ENCODE data around the gene CTNNA3.

CTNNA3 gene

GRCh38 chr10:66747451-66747850 is 948.5 kb downstream of the CTNNA3 start:
- H3K36me3 ChIP-seq (ENCODE audit: control insufficient read depth, low read depth, low read length): no peaks in the 10 kb centered on the region
- H3K9ac ChIP-seq (ENCODE audit: low read length): no peak overlapping the region
- H3K27ac ChIP-seq (ENCODE audit: low read length): no peak overlapping the region
- H3K27me3 ChIP-seq (ENCODE audit: control insufficient read depth, insufficient read depth, low read length): no peaks in the 10 kb centered on the region
- H3K4me1 ChIP-seq (ENCODE audit: control insufficient read depth, low read depth, low read length): no peaks in the 10 kb centered on the region
- no peak overlapping the region for H3K4me3 ChIP-seq (ENCODE audit: low read length)
- no peaks in the 10 kb centered on the region for H3K9me3 ChIP-seq (ENCODE audit: control insufficient read depth, low read depth, low read length)

GRCh38 chr10:66746711-66747110 is 949.3 kb downstream of the CTNNA3 start:
- Histone ChIP-seq H3K27me3 (ENCODE audit: control insufficient read depth, insufficient read depth, low read length) (no peaks in the 10 kb centered on the region), H3K9ac (ENCODE audit: low read length) (no peak overlapping the region), H3K36me3 (ENCODE audit: control insufficient read depth, low read depth, low read length) (no peaks in the 10 kb centered on the region), H3K4me3 (ENCODE audit: low read length) (no peak overlapping the region), H3K9me3 (ENCODE audit: control insufficient read depth, low read depth, low read length) (no peaks in the 10 kb centered on the region), H3K4me1 (ENCODE audit: control insufficient read depth, low read depth, low read length) (no peaks in the 10 kb centered on the region), H3K27ac (ENCODE audit: low read length) (no peak overlapping the region)

GRCh38 chr10:66746246-66746645 is 949.7 kb downstream of the CTNNA3 start:
- Histone ChIP-seq H3K27ac (ENCODE audit: low read length) (no peak overlapping the region), H3K4me3 (ENCODE audit: low read length) (no peak overlapping the region), H3K4me1 (ENCODE audit: control insufficient read depth, low read depth, low read length) (no peaks in the 10 kb centered on the region), H3K36me3 (ENCODE audit: control insufficient read depth, low read depth, low read length) (no peaks in the 10 kb centered on the region), H3K9ac (ENCODE audit: low read length) (no peak overlapping the region), H3K27me3 (ENCODE audit: control insufficient read depth, insufficient read depth, low read length) (no peaks in the 10 kb centered on the region), H3K9me3 (ENCODE audit: control insufficient read depth, low read depth, low read length) (no peaks in the 10 kb centered on the region)

GRCh38 chr10:66744915-66745314 is 951.1 kb downstream of the CTNNA3 start:
- H3K9ac ChIP-seq (ENCODE audit: low read length): no peak overlapping the region
- no peaks in the 10 kb centered on the region for H3K27me3 ChIP-seq (ENCODE audit: control insufficient read depth, insufficient read depth, low read length)
- no peak overlapping the region for H3K27ac ChIP-seq (ENCODE audit: low read length)
- H3K9me3 ChIP-seq (ENCODE audit: control insufficient read depth, low read depth, low read length): no peaks in the 10 kb centered on the region
- no peaks in the 10 kb centered on the region for H3K36me3 ChIP-seq (ENCODE audit: control insufficient read depth, low read depth, low read length)
- H3K4me3 ChIP-seq (ENCODE audit: low read length): no peak overlapping the region
- H3K4me1 ChIP-seq (ENCODE audit: control insufficient read depth, low read depth, low read length): no peaks in the 10 kb centered on the region

- Histone ChIP-seq H3K9me3 (ENCODE audit: control insufficient read depth, low read depth, low read length) (no peaks in the 10 kb centered on the region), H3K36me3 (ENCODE audit: control insufficient read depth, low read depth, low read length) (no peaks in the 10 kb centered on the region), H3K4me3 (ENCODE audit: low read length) (no peak overlapping the region), H3K27me3 (ENCODE audit: control insufficient read depth, insufficient read depth, low read length) (no peaks in the 10 kb centered on the region), H3K27ac (ENCODE audit: low read length) (no peak overlapping the region), H3K4me1 (ENCODE audit: control insufficient read depth, low read depth, low read length) (no peaks in the 10 kb centered on the region), H3K9ac (ENCODE audit: low read length) (no peak overlapping the region)
Observed at GRCh38 chr10:66737241-66737640, 958.8 kb downstream of the CTNNA3 start.

GRCh38 chr10:66723608-66724400 is 972.2 kb downstream of the CTNNA3 start:
- Histone ChIP-seq H3K9ac (ENCODE audit: low read length) (no peak overlapping the region), H3K36me3 (ENCODE audit: control insufficient read depth, low read depth, low read length) (no peaks in the 10 kb centered on the region), H3K9me3 (ENCODE audit: control insufficient read depth, low read depth, low read length) (no peaks in the 10 kb centered on the region), H3K4me3 (ENCODE audit: low read length) (no peak overlapping the region), H3K27me3 (ENCODE audit: control insufficient read depth, insufficient read depth, low read length) (no peaks in the 10 kb centered on the region), H3K4me1 (ENCODE audit: control insufficient read depth, low read depth, low read length) (no peaks in the 10 kb centered on the region), H3K27ac (ENCODE audit: low read length) (no peak overlapping the region)

GRCh38 chr10:66719483-66719882 is 976.5 kb downstream of the CTNNA3 start:
- Histone ChIP-seq H3K27ac (ENCODE audit: low read length) (no peak overlapping the region), H3K36me3 (ENCODE audit: control insufficient read depth, low read depth, low read length) (no peaks in the 10 kb centered on the region), H3K9me3 (ENCODE audit: control insufficient read depth, low read depth, low read length) (no peaks in the 10 kb centered on the region), H3K9ac (ENCODE audit: low read length) (no peak overlapping the region), H3K27me3 (ENCODE audit: control insufficient read depth, insufficient read depth, low read length) (no peaks in the 10 kb centered on the region), H3K4me3 (ENCODE audit: low read length) (no peak overlapping the region), H3K4me1 (ENCODE audit: control insufficient read depth, low read depth, low read length) (no peaks in the 10 kb centered on the region)

- H3K36me3 ChIP-seq (ENCODE audit: control insufficient read depth, low read depth, low read length): no peaks in the 10 kb centered on the region
- no peak overlapping the region for H3K4me3 ChIP-seq (ENCODE audit: low read length)
- H3K27me3 ChIP-seq (ENCODE audit: control insufficient read depth, insufficient read depth, low read length): no peaks in the 10 kb centered on the region
- H3K4me1 ChIP-seq (ENCODE audit: control insufficient read depth, low read depth, low read length): no peaks in the 10 kb centered on the region
- no peak overlapping the region for H3K9ac ChIP-seq (ENCODE audit: low read length)
- no peaks in the 10 kb centered on the region for H3K9me3 ChIP-seq (ENCODE audit: control insufficient read depth, low read depth, low read length)
- H3K27ac ChIP-seq (ENCODE audit: low read length): no peak overlapping the region
Observed at GRCh38 chr10:66717231-66717981, 978.6 kb downstream of the CTNNA3 start.

GRCh38 chr10:66714741-66715140 is 981.3 kb downstream of the CTNNA3 start:
- Histone ChIP-seq H3K9me3 (ENCODE audit: control insufficient read depth, low read depth, low read length) (no peaks in the 10 kb centered on the region), H3K4me1 (ENCODE audit: control insufficient read depth, low read depth, low read length) (no peaks in the 10 kb centered on the region), H3K27me3 (ENCODE audit: control insufficient read depth, insufficient read depth, low read length) (no peaks in the 10 kb centered on the region), H3K27ac (ENCODE audit: low read length) (no peak overlapping the region), H3K9ac (ENCODE audit: low read length) (no peak overlapping the region), H3K4me3 (ENCODE audit: low read length) (no peak overlapping the region), H3K36me3 (ENCODE audit: control insufficient read depth, low read depth, low read length) (no peaks in the 10 kb centered on the region)

- Histone ChIP-seq H3K4me3 (ENCODE audit: low read length) (no peak overlapping the region), H3K4me1 (ENCODE audit: control insufficient read depth, low read depth, low read length) (no peaks in the 10 kb centered on the region), H3K27me3 (ENCODE audit: control insufficient read depth, insufficient read depth, low read length) (no peaks in the 10 kb centered on the region), H3K9me3 (ENCODE audit: control insufficient read depth, low read depth, low read length) (no peaks in the 10 kb centered on the region), H3K9ac (ENCODE audit: low read length) (no peak overlapping the region), H3K36me3 (ENCODE audit: control insufficient read depth, low read depth, low read length) (no peaks in the 10 kb centered on the region), H3K27ac (ENCODE audit: low read length) (no peak overlapping the region)
Observed at GRCh38 chr10:66713387-66713786, 982.6 kb downstream of the CTNNA3 start.

GRCh38 chr10:66698069-66698468 is 997.9 kb downstream of the CTNNA3 start:
- no peaks in the 10 kb centered on the region for H3K4me1 ChIP-seq (ENCODE audit: control insufficient read depth, low read depth, low read length)
- no peak overlapping the region for H3K27ac ChIP-seq (ENCODE audit: low read length)
- H3K36me3 ChIP-seq (ENCODE audit: control insufficient read depth, low read depth, low read length): no peaks in the 10 kb centered on the region
- H3K4me3 ChIP-seq (ENCODE audit: low read length): no peak overlapping the region
- H3K9ac ChIP-seq (ENCODE audit: low read length): no peak overlapping the region
- H3K9me3 ChIP-seq (ENCODE audit: control insufficient read depth, low read depth, low read length): no peaks in the 10 kb centered on the region
- no peaks in the 10 kb centered on the region for H3K27me3 ChIP-seq (ENCODE audit: control insufficient read depth, insufficient read depth, low read length)

GRCh38 chr10:66695046-66695445 is 1000.9 kb downstream of the CTNNA3 start:
- H3K4me1 ChIP-seq (ENCODE audit: control insufficient read depth, low read depth, low read length): no peaks in the 10 kb centered on the region
- H3K27ac ChIP-seq (ENCODE audit: low read length): no peak overlapping the region
- no peaks in the 10 kb centered on the region for H3K9me3 ChIP-seq (ENCODE audit: control insufficient read depth, low read depth, low read length)
- H3K9ac ChIP-seq (ENCODE audit: low read length): no peak overlapping the region
- no peaks in the 10 kb centered on the region for H3K27me3 ChIP-seq (ENCODE audit: control insufficient read depth, insufficient read depth, low read length)
- no peak overlapping the region for H3K4me3 ChIP-seq (ENCODE audit: low read length)
- H3K36me3 ChIP-seq (ENCODE audit: control insufficient read depth, low read depth, low read length): no peaks in the 10 kb centered on the region
